Measurements from ENCODE around the gene ZBTB16.

The ZBTB16 gene

DNA sequence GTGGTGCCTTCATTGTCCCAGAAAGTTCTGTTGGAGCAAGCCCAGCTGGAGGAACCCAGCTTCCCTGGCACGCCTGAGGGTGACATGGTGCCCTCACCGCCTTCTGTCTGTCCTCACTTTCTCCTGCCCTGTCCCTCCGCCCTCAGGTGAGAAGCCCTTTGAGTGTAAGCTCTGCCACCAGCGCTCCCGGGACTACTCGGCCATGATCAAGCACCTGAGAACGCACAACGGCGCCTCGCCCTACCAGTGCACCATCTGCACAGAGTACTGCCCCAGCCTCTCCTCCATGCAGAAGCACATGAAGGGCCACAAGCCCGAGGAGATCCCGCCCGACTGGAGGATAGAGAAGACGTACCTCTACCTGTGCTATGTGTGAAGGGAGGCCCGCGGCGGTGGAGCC, 190.7 kb downstream of the ZBTB16 start:
- ChIA-PET CTCF (interaction anchor here (1.6 kb wide), 1 partner anchor 11 kb away, joined by 5 read pairs; no protein-coding TSS in a partner anchor), POLR2A (no interaction called here)
- no peak for DNase-seq (ENCODE audit: extremely low spot score)
- TF ChIP-seq BHLHE40 (IDR thresholded peaks at IDR 0.05; ENCODE audit: borderline replicate concordance) (no peak), FOXM1 (IDR thresholded peaks at IDR 0.05; ENCODE audit: borderline replicate concordance) (no peak), ARNT (IDR thresholded peaks at IDR 0.05) (no peak)

DNA sequence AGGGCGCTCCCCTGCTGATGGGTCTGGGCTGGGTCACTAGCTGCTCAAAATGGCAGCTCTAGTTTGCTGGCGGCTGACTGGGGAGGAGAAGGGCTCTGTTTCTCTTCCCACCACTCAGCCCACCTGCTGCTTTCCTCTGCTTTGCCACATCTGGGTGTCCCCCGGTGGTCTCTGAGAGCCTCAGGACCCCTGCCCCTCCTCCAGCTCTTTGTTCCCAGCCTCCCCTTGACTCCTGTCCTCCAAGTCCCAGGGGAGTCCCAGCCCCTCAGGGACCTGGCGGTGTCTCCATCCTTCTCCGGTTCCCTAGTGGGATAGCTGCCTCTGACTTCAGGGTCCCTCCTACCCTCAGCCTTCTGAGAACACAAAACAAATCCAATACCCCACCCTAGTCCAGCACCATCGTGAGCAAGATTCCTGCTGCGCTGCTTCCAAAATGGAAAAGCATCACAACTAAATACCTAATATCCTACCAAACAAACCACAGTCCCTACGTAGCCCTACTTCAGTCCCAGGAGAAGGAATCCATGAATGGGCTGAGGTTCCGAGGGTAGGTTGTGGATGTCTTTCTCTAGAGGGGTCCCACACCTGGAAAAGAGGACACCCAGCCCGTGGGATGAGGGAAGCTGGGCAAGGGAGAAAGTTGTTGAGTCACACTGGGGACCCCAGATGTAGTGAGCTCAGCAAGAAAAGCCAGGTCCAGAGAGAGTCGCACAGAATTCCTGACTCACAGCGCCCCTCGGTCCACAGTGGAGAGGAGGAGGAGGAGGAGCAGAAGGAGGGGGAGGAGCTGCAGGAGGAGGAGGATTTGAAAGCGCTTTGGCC, 191.7 kb downstream of the ZBTB16 start:
- CTCF ChIA-PET = interaction anchor here (0.5 to 1.7 kb wide), 5 partner anchors 9 to 445 kb away, joined by 3 to 8 read pairs (median 4); no protein-coding TSS in a partner anchor
- no peak for TF ChIP-seq ZNF384 (IDR thresholded peaks at IDR 0.05)
- TF ChIP-seq, protein P1, sequence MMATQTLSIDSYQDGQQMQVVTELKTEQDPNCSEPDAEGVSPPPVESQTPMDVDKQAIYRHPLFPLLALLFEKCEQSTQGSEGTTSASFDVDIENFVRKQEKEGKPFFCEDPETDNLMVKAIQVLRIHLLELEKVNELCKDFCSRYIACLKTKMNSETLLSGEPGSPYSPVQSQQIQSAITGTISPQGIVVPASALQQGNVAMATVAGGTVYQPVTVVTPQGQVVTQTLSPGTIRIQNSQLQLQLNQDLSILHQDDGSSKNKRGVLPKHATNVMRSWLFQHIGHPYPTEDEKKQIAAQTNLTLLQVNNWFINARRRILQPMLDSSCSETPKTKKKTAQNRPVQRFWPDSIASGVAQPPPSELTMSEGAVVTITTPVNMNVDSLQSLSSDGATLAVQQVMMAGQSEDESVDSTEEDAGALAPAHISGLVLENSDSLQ (IDR thresholded peaks at IDR 0.05) = no peak
- no peak for TF ChIP-seq BHLHE40 (IDR thresholded peaks at IDR 0.05; ENCODE audit: borderline replicate concordance)
- no peak for TF ChIP-seq L3MBTL2 (conservative IDR thresholded peaks at IDR 0.05)
- no peak for TF ChIP-seq FOXM1 (IDR thresholded peaks at IDR 0.05; ENCODE audit: borderline replicate concordance)
- POLR2A ChIA-PET = no interaction called here
- DNase-seq (ENCODE audit: extremely low spot score) = no peak

DNA sequence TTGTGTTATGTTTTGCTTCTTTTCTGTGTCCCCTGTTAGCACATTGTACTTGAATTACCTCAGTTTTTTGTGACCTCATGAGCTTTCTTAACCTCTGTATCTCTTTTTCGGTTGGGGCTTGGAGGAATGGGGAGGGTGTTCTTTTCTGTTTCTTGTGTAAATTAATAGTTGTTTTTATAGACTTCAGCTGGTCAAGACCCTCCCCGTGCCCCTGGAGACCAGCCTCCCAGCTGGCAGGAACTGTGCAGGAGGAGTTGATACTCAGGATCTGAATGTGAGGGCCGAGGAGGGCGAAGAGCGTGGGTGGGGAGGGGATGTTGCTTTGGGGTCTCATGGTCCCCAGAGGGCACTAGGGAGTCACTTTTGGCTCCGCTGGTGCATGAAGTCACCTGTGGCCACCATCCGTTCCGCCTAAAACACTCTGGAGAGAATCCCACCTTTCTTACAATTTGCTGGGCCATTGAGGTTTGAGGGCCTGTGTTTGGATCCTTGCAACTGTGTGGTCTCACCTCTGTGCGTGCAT, 192.4 kb downstream of the ZBTB16 start:
- no peak for TF ChIP-seq TARDBP (IDR thresholded peaks at IDR 0.05)
- no peak for TF ChIP-seq FOXA1 (IDR thresholded peaks at IDR 0.05)
- no peak for TF ChIP-seq FOXM1 (IDR thresholded peaks at IDR 0.05; ENCODE audit: borderline replicate concordance)
- TF ChIP-seq SUZ12 (IDR thresholded peaks at IDR 0.05) = no peak
- no peak for TF ChIP-seq ZNF384 (IDR thresholded peaks at IDR 0.05)
- TF ChIP-seq ARNT (IDR thresholded peaks at IDR 0.05) = no peak
- no peak for TF ChIP-seq NFRKB (IDR thresholded peaks at IDR 0.05)
- no peak for TF ChIP-seq FOXK2 (IDR thresholded peaks at IDR 0.05)
- no peak for TF ChIP-seq CTBP1 (IDR thresholded peaks at IDR 0.05; ENCODE audit: borderline replicate concordance)
- ChIA-PET CTCF (interaction anchor here (0.7 to 1.7 kb wide), 3 partner anchors 9 to 445 kb away, joined by 3 to 8 read pairs (median 4); no protein-coding TSS in a partner anchor), POLR2A (no interaction called here)
- no peak for DNase-seq (ENCODE audit: extremely low spot score)

DNA sequence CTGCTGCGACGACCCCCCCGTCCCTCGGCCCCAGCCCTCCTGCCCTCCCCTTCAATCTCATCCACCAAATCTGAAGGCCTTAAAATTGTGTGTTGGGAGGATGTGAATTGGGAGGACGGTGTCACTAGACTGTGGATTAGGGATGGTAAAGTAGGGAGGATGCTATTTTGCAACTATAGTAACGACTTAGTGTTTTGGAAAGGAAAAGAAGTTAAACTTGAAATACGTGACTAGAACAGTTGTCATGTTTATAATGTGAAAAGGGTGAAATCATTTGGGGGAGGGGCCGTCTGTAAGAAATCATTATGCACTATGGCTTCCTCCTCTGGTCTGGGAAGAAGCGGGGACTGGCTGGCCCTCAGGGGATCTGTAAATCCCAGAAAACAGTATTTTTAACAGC, 193.3 kb downstream of the ZBTB16 start:
- TF ChIP-seq TARDBP (IDR thresholded peaks at IDR 0.05) = no peak
- TF ChIP-seq, protein P1 (IDR thresholded peaks at IDR 0.05) = no peak
- TF ChIP-seq SUZ12 (IDR thresholded peaks at IDR 0.05) = no peak
- TF ChIP-seq CTBP1 (IDR thresholded peaks at IDR 0.05; ENCODE audit: borderline replicate concordance) = no peak
- TF ChIP-seq ZNF384 (IDR thresholded peaks at IDR 0.05) = no peak
- no peak for TF ChIP-seq HDGF (IDR thresholded peaks at IDR 0.05; ENCODE audit: borderline replicate concordance)
- TF ChIP-seq ELF4 (IDR thresholded peaks at IDR 0.05) = no peak
- no peak for TF ChIP-seq BHLHE40 (IDR thresholded peaks at IDR 0.05; ENCODE audit: borderline replicate concordance)
- no peak for TF ChIP-seq ARNT (IDR thresholded peaks at IDR 0.05)
- TF ChIP-seq FOXM1 (IDR thresholded peaks at IDR 0.05; ENCODE audit: borderline replicate concordance) = no peak
- TF ChIP-seq FOXA1 (IDR thresholded peaks at IDR 0.05) = no peak
- TF ChIP-seq NFRKB (IDR thresholded peaks at IDR 0.05) = no peak
- no peak for TF ChIP-seq FOXK2 (IDR thresholded peaks at IDR 0.05)
- TF ChIP-seq SP1 (IDR thresholded peaks at IDR 0.05) = no peak
- TF ChIP-seq L3MBTL2 (conservative IDR thresholded peaks at IDR 0.05) = no peak
- TF ChIP-seq LEF1 (IDR thresholded peaks at IDR 0.05; ENCODE audit: borderline replicate concordance) = no peak
- DNase-seq (ENCODE audit: extremely low spot score) = no peak
- ChIA-PET CTCF (interaction anchor here (1.7 kb wide), 1 partner anchor 8 kb away, joined by 8 read pairs; no protein-coding TSS in a partner anchor), POLR2A (no interaction called here)

DNA sequence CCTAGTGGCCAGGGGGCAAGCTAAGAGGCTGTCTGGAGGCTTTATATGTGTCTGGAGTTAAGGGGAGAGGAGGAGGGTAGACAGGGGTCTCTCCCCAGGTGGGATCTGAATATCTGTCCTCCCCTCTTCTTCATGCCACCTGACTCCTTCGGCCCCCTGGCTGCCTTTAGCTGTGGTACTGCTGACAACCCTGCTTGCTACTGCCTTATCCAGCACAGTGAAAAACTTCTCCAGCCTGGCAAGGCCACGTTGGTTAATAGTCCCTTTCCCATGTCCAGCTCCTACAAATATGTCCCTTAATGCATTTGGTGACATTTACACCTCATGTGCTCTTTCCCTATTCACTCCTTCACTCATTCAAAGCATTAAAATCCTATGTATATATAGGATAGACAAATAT, 194.3 kb downstream of the ZBTB16 start:
- ChIA-PET POLR2A (no interaction called here), CTCF (no interaction called here)
- no peak for DNase-seq (ENCODE audit: extremely low spot score)
- TF ChIP-seq FOXA1 (IDR thresholded peaks at IDR 0.05) (no peak), CTBP1 (IDR thresholded peaks at IDR 0.05; ENCODE audit: borderline replicate concordance) (no peak), SP1 (IDR thresholded peaks at IDR 0.05) (no peak), HDGF (IDR thresholded peaks at IDR 0.05; ENCODE audit: borderline replicate concordance) (no peak), SUZ12 (IDR thresholded peaks at IDR 0.05) (no peak), ARNT (IDR thresholded peaks at IDR 0.05) (no peak), FOXK2 (IDR thresholded peaks at IDR 0.05) (no peak), NFRKB (IDR thresholded peaks at IDR 0.05) (no peak), LEF1 (IDR thresholded peaks at IDR 0.05; ENCODE audit: borderline replicate concordance) (no peak), ELF4 (IDR thresholded peaks at IDR 0.05) (no peak), FOXM1 (IDR thresholded peaks at IDR 0.05; ENCODE audit: borderline replicate concordance) (no peak), ZNF384 (IDR thresholded peaks at IDR 0.05) (no peak), BHLHE40 (IDR thresholded peaks at IDR 0.05; ENCODE audit: borderline replicate concordance) (no peak), L3MBTL2 (conservative IDR thresholded peaks at IDR 0.05) (no peak), TARDBP (IDR thresholded peaks at IDR 0.05) (no peak)
- TF ChIP-seq, protein P1 (IDR thresholded peaks at IDR 0.05) = no peak

DNA sequence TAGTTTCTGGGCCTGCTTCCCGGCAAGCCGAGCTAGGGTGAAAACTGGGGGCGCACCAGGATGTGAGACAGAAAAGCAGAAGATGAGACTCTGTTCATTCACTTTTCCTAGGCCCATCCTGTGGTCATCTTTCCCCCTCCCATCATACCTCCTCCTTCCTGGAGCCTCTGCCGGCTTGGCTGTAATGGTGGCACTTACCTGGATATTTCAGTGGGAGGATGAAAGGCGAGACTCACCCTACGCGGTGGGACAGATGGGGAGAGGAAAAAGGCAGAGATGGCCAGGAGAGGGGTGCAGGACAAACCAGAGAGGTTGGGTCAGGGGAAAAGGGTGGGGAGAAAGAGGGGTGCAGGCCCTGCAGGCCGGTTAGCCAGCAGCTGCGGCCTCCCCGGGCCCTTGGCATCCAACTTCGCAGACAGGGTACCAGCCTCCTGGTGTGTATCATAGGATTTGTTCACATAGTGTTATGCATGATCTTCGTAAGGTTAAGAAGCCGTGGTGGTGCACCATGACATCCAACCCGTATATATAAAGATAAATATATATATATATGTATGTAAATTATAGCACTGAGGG, 195.1 kb downstream of the ZBTB16 start:
- ChIA-PET POLR2A (no interaction called here), CTCF (interaction anchor here (0.6 kb wide), 1 partner anchor 94 kb away, joined by 3 read pairs; no protein-coding TSS in a partner anchor)
- TF ChIP-seq FOXM1 (IDR thresholded peaks at IDR 0.05; ENCODE audit: borderline replicate concordance) (no peak), ZNF384 (IDR thresholded peaks at IDR 0.05) (no peak), HDGF (IDR thresholded peaks at IDR 0.05; ENCODE audit: borderline replicate concordance) (no peak), L3MBTL2 (conservative IDR thresholded peaks at IDR 0.05) (no peak), ELF4 (IDR thresholded peaks at IDR 0.05) (no peak), FOXA1 (IDR thresholded peaks at IDR 0.05) (no peak), SUZ12 (IDR thresholded peaks at IDR 0.05) (no peak), BHLHE40 (IDR thresholded peaks at IDR 0.05; ENCODE audit: borderline replicate concordance) (no peak), FOXK2 (IDR thresholded peaks at IDR 0.05) (no peak), NFRKB (IDR thresholded peaks at IDR 0.05) (no peak), LEF1 (IDR thresholded peaks at IDR 0.05; ENCODE audit: borderline replicate concordance) (no peak), CTBP1 (IDR thresholded peaks at IDR 0.05; ENCODE audit: borderline replicate concordance) (no peak), TARDBP (IDR thresholded peaks at IDR 0.05) (no peak), SP1 (IDR thresholded peaks at IDR 0.05) (no peak)
- TF ChIP-seq, protein P1 (IDR thresholded peaks at IDR 0.05) = no peak
- no peak for DNase-seq (ENCODE audit: extremely low spot score)

All from HEK293T (cell line).